GM23248 (cell line): ENCODE data around the gene NLK.

Experiments
- EZH2 ChIP-seq: fragments of 200-600 bp; sonication (generic); IDR thresholded peaks from 2 replicates; pipeline ENCODE4 v1.6.1; 2018; ENCODE audit warnings: antibody characterized with exemption, mild to moderate bottlenecking; ENCODE audit not compliant: insufficient read depth, poor library complexity, severe bottlenecking
- EZH2phosphoT487 ChIP-seq: fragments of 200-600 bp; sonication (generic); IDR thresholded peaks from 2 replicates; pipeline ENCODE4 v1.6.1; 2018; ENCODE audit warnings: antibody characterized with exemption, moderate library complexity, mild to moderate bottlenecking, low read depth; ENCODE audit not compliant: insufficient read depth

GRCh38 chr17:28182559-28182958 is 140.1 kb downstream of the NLK start:
- no peak for TF ChIP-seq EZH2
- no peak for TF ChIP-seq EZH2phosphoT487
